ENCODE data around the gene KRT73.

Gene KRT73

GRCh38 chr12:52611080-52611468 is 7.3 kb downstream of the KRT73 start:
- Mint-ChIP-seq H3K36me3 (ENCODE audit: insufficient read depth) (peaks cover 3% of the 10 kb centered on the region), H3K27me3 (peaks cover 7 to 56% of the 10 kb centered on the region in 2 donors), H3K4me3 (peak overlapping the region in 1 of 2 donors; percentile 42), H3K27ac (peak overlapping the region; percentile 27 to 83), H3K9me3 (no peaks in the 10 kb centered on the region), H3K4me1 (ENCODE audit: low read depth in 2 of 2) (peaks cover 20 to 39% of the 10 kb centered on the region in 2 donors)
- DNase-seq (no peak), ATAC-seq (replicated peaks) (no peak)

GRCh38 chr12:52608826-52609630 is 9.3 kb downstream of the KRT73 start:
- no peak overlapping the region for H3K27ac Mint-ChIP-seq
- H3K36me3 Mint-ChIP-seq (ENCODE audit: insufficient read depth): peaks cover 3% of the 10 kb centered on the region
- peaks cover 13 to 41% of the 10 kb centered on the region in 2 donors for H3K4me1 Mint-ChIP-seq (ENCODE audit: low read depth in 2 of 2)
- ATAC-seq (replicated peaks): no peak
- DNase-seq: no peak
- H3K4me3 Mint-ChIP-seq: no peak overlapping the region
- H3K27me3 Mint-ChIP-seq: peaks cover 7 to 52% of the 10 kb centered on the region in 2 donors
- no peaks in the 10 kb centered on the region for H3K9me3 Mint-ChIP-seq

- Mint-ChIP-seq H3K4me3 (no peak overlapping the region), H3K27me3 (peaks cover 7 to 52% of the 10 kb centered on the region in 2 donors), H3K4me1 (ENCODE audit: low read depth in 2 of 2) (peaks cover 11 to 41% of the 10 kb centered on the region in 2 donors), H3K36me3 (ENCODE audit: insufficient read depth) (peaks cover 3% of the 10 kb centered on the region), H3K27ac (no peak overlapping the region), H3K9me3 (no peaks in the 10 kb centered on the region)
- ATAC-seq (replicated peaks) (no peak), DNase-seq (no peak)
These were observed 10.2 kb downstream of the KRT73 start for GRCh38 chr12:52608161-52608560.

GRCh38 chr12:52607314-52607713 is 11.0 kb downstream of the KRT73 start:
- peak overlapping the region in 1 of 2 donors; percentile 12 for H3K27ac Mint-ChIP-seq
- no peaks in the 10 kb centered on the region for H3K9me3 Mint-ChIP-seq
- peaks cover 11 to 41% of the 10 kb centered on the region in 2 donors for H3K4me1 Mint-ChIP-seq (ENCODE audit: low read depth in 2 of 2)
- ATAC-seq (replicated peaks): no peak
- DNase-seq: no peak
- peaks cover 7 to 59% of the 10 kb centered on the region in 2 donors for H3K27me3 Mint-ChIP-seq
- peaks cover 3% of the 10 kb centered on the region for H3K36me3 Mint-ChIP-seq (ENCODE audit: insufficient read depth)
- H3K4me3 Mint-ChIP-seq: no peak overlapping the region

GRCh38 chr12:52606581-52607218 is 11.7 kb downstream of the KRT73 start:
- Mint-ChIP-seq H3K36me3 (ENCODE audit: insufficient read depth) (peaks cover 3% of the 10 kb centered on the region), H3K4me3 (no peak overlapping the region), H3K27ac (peak overlapping the region; percentile 12 to 25), H3K27me3 (peaks cover 7 to 61% of the 10 kb centered on the region in 2 donors), H3K4me1 (ENCODE audit: low read depth in 2 of 2) (peaks cover 10 to 37% of the 10 kb centered on the region in 2 donors), H3K9me3 (no peaks in the 10 kb centered on the region)
- DNase-seq (no peak), ATAC-seq (replicated peaks) (no peak)

- Mint-ChIP-seq H3K27me3 (peaks cover 7 to 59% of the 10 kb centered on the region in 2 donors), H3K36me3 (ENCODE audit: insufficient read depth) (peaks cover 3% of the 10 kb centered on the region), H3K4me3 (no peak overlapping the region), H3K27ac (no peak overlapping the region), H3K9me3 (no peaks in the 10 kb centered on the region), H3K4me1 (ENCODE audit: low read depth in 2 of 2) (peaks cover 8 to 36% of the 10 kb centered on the region in 2 donors)
- DNase-seq (no peak), ATAC-seq (replicated peaks) (no peak)
These were observed 12.3 kb downstream of the KRT73 start for GRCh38 chr12:52606096-52606495.

GRCh38 chr12:52605542-52605941 is 12.8 kb downstream of the KRT73 start:
- no peak overlapping the region for H3K4me3 Mint-ChIP-seq
- no peak for DNase-seq

GRCh38 chr12:52604859-52605258 is 13.5 kb downstream of the KRT73 start:
- peaks cover 3 to 27% of the 10 kb centered on the region in 2 donors for H3K4me1 Mint-ChIP-seq (ENCODE audit: low read depth in 2 of 2)
- no peak for ATAC-seq (replicated peaks)

More at GRCh38 chr12:52605542-52605941, 12.8 kb downstream of the KRT73 start:
- Mint-ChIP-seq H3K4me1 (ENCODE audit: low read depth in 2 of 2) (peaks cover 4 to 32% of the 10 kb centered on the region in 2 donors), H3K36me3 (ENCODE audit: insufficient read depth) (peaks cover 3% of the 10 kb centered on the region), H3K27me3 (peaks cover 7 to 56% of the 10 kb centered on the region in 2 donors), H3K27ac (no peak overlapping the region), H3K9me3 (no peaks in the 10 kb centered on the region)
- ATAC-seq (replicated peaks): no peak

GRCh38 chr12:52603314-52603713 is 15.0 kb downstream of the KRT73 start:
- Mint-ChIP-seq H3K9me3 (no peaks in the 10 kb centered on the region), H3K27me3 (peaks cover 27 to 61% of the 10 kb centered on the region in 2 donors), H3K4me3 (no peak overlapping the region), H3K27ac (no peak overlapping the region), H3K36me3 (ENCODE audit: insufficient read depth) (no peaks in the 10 kb centered on the region), H3K4me1 (ENCODE audit: low read depth in 2 of 2) (peaks cover 3 to 23% of the 10 kb centered on the region in 2 donors)
- ATAC-seq (replicated peaks): no peak
- no peak for DNase-seq

More at GRCh38 chr12:52604859-52605258, 13.5 kb downstream of the KRT73 start:
- DNase-seq: no peak
- Mint-ChIP-seq H3K4me3 (no peak overlapping the region), H3K27me3 (peaks cover 12 to 60% of the 10 kb centered on the region in 2 donors), H3K27ac (no peak overlapping the region), H3K36me3 (ENCODE audit: insufficient read depth) (peaks cover 3% of the 10 kb centered on the region), H3K9me3 (no peaks in the 10 kb centered on the region)

GRCh38 chr12:52602552-52602951 is 15.8 kb downstream of the KRT73 start:
- no peaks in the 10 kb centered on the region for H3K36me3 Mint-ChIP-seq (ENCODE audit: insufficient read depth)
- no peak for DNase-seq
- H3K9me3 Mint-ChIP-seq: no peaks in the 10 kb centered on the region
- H3K4me3 Mint-ChIP-seq: no peak overlapping the region
- H3K27ac Mint-ChIP-seq: no peak overlapping the region
- H3K4me1 Mint-ChIP-seq (ENCODE audit: low read depth in 2 of 2): peaks cover 3 to 19% of the 10 kb centered on the region in 2 donors
- ATAC-seq (replicated peaks): no peak
- peaks cover 28 to 59% of the 10 kb centered on the region in 2 donors for H3K27me3 Mint-ChIP-seq

GRCh38 chr12:52601671-52602070 is 16.7 kb downstream of the KRT73 start:
- peaks cover 25 to 50% of the 10 kb centered on the region in 2 donors for H3K27me3 Mint-ChIP-seq
- H3K4me1 Mint-ChIP-seq (ENCODE audit: low read depth in 2 of 2): peaks cover 1 to 14% of the 10 kb centered on the region in 2 donors
- no peaks in the 10 kb centered on the region for H3K36me3 Mint-ChIP-seq (ENCODE audit: insufficient read depth)
- DNase-seq (no peak), ATAC-seq (replicated peaks) (no peak)
- H3K27ac Mint-ChIP-seq: no peak overlapping the region
- H3K4me3 Mint-ChIP-seq: no peak overlapping the region
- no peaks in the 10 kb centered on the region for H3K9me3 Mint-ChIP-seq

GRCh38 chr12:52600941-52601481 is 17.3 kb downstream of the KRT73 start, which contains the start of gene KRT72:
Gene KRT72 (minus strand): TSS chr12:52601463. CDS start chr12:52601452, 11 bp downstream.
- Mint-ChIP-seq H3K27ac (no peak within 1 kb of the TSS), H3K4me1 (ENCODE audit: low read depth in 2 of 2) (peaks cover 0 to 14% of the 10 kb centered on the region in 2 donors), H3K4me3 (no peak within 1 kb of the TSS), H3K36me3 (ENCODE audit: insufficient read depth) (no peaks in the 10 kb centered on the region), H3K9me3 (no peaks in the 10 kb centered on the region), H3K27me3 (peaks cover 25 to 47% of the 10 kb centered on the region in 2 donors)
- DNase-seq (no peak), ATAC-seq (replicated peaks) (no peak)

- no peak for ATAC-seq (replicated peaks)
These were observed 17.9 kb downstream of the KRT73 start for GRCh38 chr12:52600475-52600874.

More at GRCh38 chr12:52600475-52600874, 17.9 kb downstream of the KRT73 start:
- Mint-ChIP-seq H3K27me3 (peaks cover 25 to 47% of the 10 kb centered on the region in 2 donors), H3K9me3 (no peaks in the 10 kb centered on the region), H3K4me1 (ENCODE audit: low read depth in 2 of 2) (peaks cover 0 to 9% of the 10 kb centered on the region in 2 donors), H3K36me3 (ENCODE audit: insufficient read depth) (no peaks in the 10 kb centered on the region), H3K27ac (no peak overlapping the region), H3K4me3 (no peak overlapping the region)
- DNase-seq: no peak
